NK-92 (cell line): ENCODE measurements around the gene VSIG4.

ENCODE experiments used
- DNase-seq: peaks from one replicate; lab custom pipeline; 2025; ENCODE audit not compliant: unreplicated experiment; lab: John Stamatoyannopoulos, UW

The VSIG4 gene

GRCh38 chrX:66008328-66008970, 31.4 kb downstream of the VSIG4 start:
- no peak for DNase-seq

GRCh38 chrX:66007851-66008250, 32.0 kb downstream of the VSIG4 start:
- DNase-seq: no peak

DNA sequence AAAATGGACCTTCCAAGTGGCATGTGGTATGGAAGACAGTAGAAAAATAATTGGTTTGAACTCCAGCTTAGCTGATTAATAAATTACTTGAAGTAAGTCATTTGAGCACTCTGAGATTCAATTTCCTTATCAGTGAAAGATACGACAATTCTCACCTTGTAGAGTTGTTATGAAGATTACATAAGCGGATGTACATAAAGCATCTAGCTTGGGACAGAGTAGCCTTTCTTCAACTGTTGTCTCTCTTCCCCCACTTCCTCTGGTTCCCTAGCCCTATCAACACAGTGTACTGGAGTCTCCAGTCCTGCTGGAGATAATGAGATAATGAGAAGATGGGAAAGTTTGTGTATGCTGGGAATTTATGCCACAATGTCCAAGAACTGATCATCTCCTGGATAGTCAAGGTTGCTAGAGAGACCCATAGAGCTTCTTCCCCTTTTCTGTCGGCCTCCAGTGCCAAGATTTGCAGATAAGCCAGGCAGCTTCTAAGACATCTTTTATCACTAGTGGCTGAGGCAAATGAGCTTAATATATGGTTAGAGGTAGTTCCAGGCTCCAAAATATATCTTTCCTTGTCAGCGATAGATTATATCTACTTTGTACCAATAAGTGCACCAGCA, 33.9 kb downstream of the VSIG4 start:
- no peak for DNase-seq

- DNase-seq: no peak
Measured at GRCh38 chrX:66004928-66005829, 34.7 kb downstream of the VSIG4 start.

DNA sequence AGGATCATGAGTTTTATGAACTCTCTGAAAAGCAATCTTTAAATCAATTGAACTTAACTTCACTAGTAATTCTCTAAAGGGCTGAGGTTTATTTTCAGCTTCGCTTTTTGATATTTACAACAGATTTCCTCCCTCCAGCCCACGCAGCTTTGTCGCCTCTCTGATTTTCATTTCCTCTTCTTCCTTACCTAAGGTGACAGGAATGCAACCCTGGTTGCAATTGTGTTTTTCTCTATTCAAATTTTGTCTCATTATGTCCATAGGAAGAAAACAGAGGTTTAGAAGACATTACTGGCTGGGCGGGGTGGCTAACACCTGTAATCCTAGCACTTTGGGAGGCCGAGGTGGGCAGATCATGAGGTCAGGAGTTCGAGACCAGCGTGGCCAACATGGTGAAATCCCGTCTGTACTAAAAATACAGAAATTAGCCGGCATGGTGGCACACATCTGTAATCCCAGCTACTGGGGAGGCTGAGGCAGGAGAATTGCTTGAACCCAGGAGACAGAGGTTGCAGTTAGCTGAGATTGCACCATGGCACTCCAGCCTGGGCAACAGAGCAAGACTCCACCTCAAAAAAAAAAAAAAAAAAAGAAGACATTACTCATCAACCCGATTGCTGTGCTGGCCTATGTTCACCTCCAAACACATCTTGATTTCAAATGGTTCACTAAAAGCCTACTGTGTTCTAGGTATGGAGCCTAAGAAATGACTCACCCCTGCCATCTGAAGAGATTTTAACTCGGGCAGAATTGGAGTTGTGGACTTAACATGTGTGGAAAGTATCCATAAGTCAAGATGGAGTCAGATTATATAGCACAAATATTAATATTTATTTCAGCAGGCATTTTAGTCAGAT, 36.8 kb downstream of the VSIG4 start:
- DNase-seq: no peak

GRCh38 chrX:66001596-66001995, 38.3 kb downstream of the VSIG4 start:
- no peak for DNase-seq

GRCh38 chrX:66000628-66001272, 39.1 kb downstream of the VSIG4 start:
- DNase-seq: no peak

GRCh38 chrX:66000178-66000577, 39.7 kb downstream of the VSIG4 start:
- no peak for DNase-seq

- DNase-seq: no peak
Measured at GRCh38 chrX:65999563-66000148, 40.2 kb downstream of the VSIG4 start.

DNA sequence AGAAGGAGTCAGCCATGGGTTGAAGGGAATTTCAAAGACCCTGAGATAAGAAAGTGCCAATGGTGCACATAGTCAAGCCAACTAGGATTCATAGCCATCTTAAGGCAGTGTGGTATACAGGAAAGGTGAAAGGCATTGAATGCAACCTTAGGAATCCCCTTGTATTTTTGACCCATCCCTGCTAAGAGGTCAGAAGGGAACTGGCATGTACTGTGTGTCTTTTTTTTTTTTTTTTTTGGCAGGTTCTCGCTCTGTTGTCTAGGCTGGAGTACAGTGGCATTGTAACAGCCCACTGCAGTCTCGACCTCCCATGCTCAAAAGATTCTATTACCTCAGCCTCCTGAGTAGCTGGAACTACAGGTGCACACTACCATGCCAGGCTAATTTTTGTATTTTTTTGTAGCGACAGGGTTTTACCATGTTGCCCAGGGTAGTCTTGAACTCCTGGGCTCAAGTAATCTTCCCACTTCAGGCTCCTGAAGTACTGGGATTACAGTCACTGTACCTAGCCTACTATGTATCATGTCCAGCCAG, 40.8 kb downstream of the VSIG4 start:
- no peak for DNase-seq

DNA sequence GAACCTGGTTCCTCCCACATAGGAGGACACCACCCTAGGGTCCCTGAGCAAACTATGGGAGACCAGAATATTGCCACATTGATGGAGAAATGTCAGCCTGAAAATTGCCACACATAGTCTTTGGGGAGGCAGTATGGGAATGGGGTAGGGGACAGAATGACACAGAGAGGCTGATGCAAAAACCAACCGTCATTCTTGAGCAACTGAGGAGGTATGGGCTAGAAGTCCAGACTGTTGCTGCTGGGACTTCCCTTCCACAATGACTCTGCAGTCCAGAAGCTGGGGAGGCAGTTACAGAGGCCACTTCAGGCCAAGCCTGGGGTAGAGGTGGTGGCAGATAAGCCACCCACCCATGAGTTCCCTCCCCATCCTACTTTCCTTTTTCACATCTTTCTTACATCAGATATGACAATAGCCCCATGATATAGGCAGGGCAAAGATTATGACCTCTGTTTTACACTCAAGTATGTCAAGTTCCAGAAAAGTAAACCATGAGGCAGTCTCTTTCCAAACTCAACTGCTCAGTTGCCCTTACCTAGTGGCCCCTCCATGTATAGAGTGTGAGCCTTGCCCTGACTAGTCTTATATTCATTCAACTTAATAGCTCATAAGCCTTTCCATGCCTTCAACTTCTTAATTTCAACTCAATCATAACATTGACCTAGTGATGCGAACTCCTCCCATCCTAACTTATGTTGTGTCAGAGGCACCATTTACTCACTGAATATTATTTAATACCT, 41.7 kb downstream of the VSIG4 start:
- no peak for DNase-seq

- no peak for DNase-seq
Measured at GRCh38 chrX:65994519-65995506, 45.1 kb downstream of the VSIG4 start.

GRCh38 chrX:65993915-65994460, 45.9 kb downstream of the VSIG4 start:
- no peak for DNase-seq

- DNase-seq: no peak
Measured at GRCh38 chrX:65993332-65993731, 46.5 kb downstream of the VSIG4 start.

DNA sequence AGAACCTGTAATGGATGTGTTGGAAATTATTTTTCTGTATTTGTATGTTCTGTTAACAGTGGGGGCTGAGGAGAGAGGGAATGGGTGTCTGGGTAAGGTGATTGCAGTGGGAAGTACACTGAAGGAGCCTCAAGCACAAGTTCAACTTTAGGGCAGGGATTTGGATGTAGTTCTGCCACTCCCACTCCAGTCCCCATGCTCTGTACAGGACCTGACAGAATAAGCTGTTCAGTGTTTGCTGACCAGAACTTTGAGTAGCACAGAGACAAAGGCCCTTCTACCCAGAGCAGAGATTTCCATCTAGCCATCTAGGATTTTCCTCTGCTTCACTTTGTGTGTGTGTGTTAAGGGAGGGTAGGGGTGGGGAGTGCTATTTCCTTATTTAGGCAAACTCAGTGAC, 49.2 kb downstream of the VSIG4 start:
- no peak for DNase-seq

- no peak for DNase-seq
Measured at GRCh38 chrX:65987811-65988210, 52.1 kb downstream of the VSIG4 start.

GRCh38 chrX:65985922-65986588, 53.8 kb downstream of the VSIG4 start:
- DNase-seq: no peak
